ENCODE results near the gene KIAA1217.

Gene KIAA1217

GRCh38 chr10:24193330-24193729 is 15.6 kb upstream of the KIAA1217 start:
- no peak for DNase-seq (ENCODE audit: low spot score)
- H2BK12ac ChIP-seq (ENCODE audit: low read length) = no peak overlapping the region
- no peaks in the 10 kb centered on the region for H3K79me1 ChIP-seq (ENCODE audit: low read depth, low read length)
- H3K14ac ChIP-seq (ENCODE audit: low read length) = no peak overlapping the region
- no peak overlapping the region for H3K4me3 ChIP-seq (ENCODE audit: low read length in 2 of 2)
- no peak overlapping the region for H4K8ac ChIP-seq (ENCODE audit: low read depth, low read length)
- no peak overlapping the region for H3K4me2 ChIP-seq (ENCODE audit: insufficient read depth, low read length, poor library complexity, severe bottlenecking)
- no peak overlapping the region for H2AFZ ChIP-seq (ENCODE audit: low read length)
- no peak overlapping the region for H2BK5ac ChIP-seq (ENCODE audit: low read length)
- WGBS, 2 donors (ENCODE audit: extremely low coverage in 2 of 2, insufficient read length in 2 of 2, insufficient replicate concordance in 1 of 2) = no CpG with 5 or more reads among the region's 5 CpGs
- no peak overlapping the region for H3K4ac ChIP-seq (ENCODE audit: low read length)
- no peak overlapping the region for H2BK120ac ChIP-seq (ENCODE audit: low read depth, low read length)
- H2AK5ac ChIP-seq (ENCODE audit: low read depth, low read length) = no peak overlapping the region
- no peaks in the 10 kb centered on the region for H3K9me3 ChIP-seq (replicated peaks in 1 of 2; ENCODE audit: control insufficient read depth in 2 of 2, insufficient read depth in 1 of 2, low read depth in 1 of 2, low read length in 2 of 2)
- no peaks in the 10 kb centered on the region for H3K36me3 ChIP-seq (replicated peaks in 1 of 2; ENCODE audit: control insufficient read depth in 2 of 2, insufficient read depth in 2 of 2, low read length in 2 of 2)
- peaks cover 0 to 4% (median 0%) of the 10 kb centered on the region in 3 experiments for H3K27me3 ChIP-seq (ENCODE audit: control insufficient read depth in 3 of 3, insufficient read depth in 3 of 3, low read depth in 1 of 3, low read length in 3 of 3)
- no peak overlapping the region for H3K18ac ChIP-seq (ENCODE audit: low read length)
- H4K91ac ChIP-seq (ENCODE audit: low read depth, low read length, poor library complexity) = no peak overlapping the region
- no peak overlapping the region for H3K23ac ChIP-seq (ENCODE audit: low read depth, low read length, poor library complexity)
- H3K9ac ChIP-seq (ENCODE audit: low read depth, low read length, poor library complexity) = no peak overlapping the region
- no peak overlapping the region for H3K27ac ChIP-seq (replicated peaks; ENCODE audit: low read length)
- peaks cover 0 to 3% of the 10 kb centered on the region in 2 donors for H3K4me1 ChIP-seq (ENCODE audit: control insufficient read depth in 2 of 2, insufficient read depth in 1 of 2, low read depth in 1 of 2, low read length in 2 of 2)
- no peak overlapping the region for H2BK15ac ChIP-seq (ENCODE audit: low read length)

- no peak overlapping the region for H2AK5ac ChIP-seq (ENCODE audit: low read depth, low read length)
- H4K91ac ChIP-seq (ENCODE audit: low read depth, low read length, poor library complexity) = no peak overlapping the region
- no peak overlapping the region for H3K4ac ChIP-seq (ENCODE audit: low read length)
- no peak overlapping the region for H3K18ac ChIP-seq (ENCODE audit: low read length)
- no peaks in the 10 kb centered on the region for H3K36me3 ChIP-seq (replicated peaks in 1 of 2; ENCODE audit: control insufficient read depth in 2 of 2, insufficient read depth in 2 of 2, low read length in 2 of 2)
- no CpG with 5 or more reads among the region's 2 CpGs for WGBS, 2 donors (ENCODE audit: extremely low coverage in 2 of 2, insufficient read length in 2 of 2, insufficient replicate concordance in 1 of 2)
- no peak overlapping the region for H2BK12ac ChIP-seq (ENCODE audit: low read length)
- H3K4me1 ChIP-seq (ENCODE audit: control insufficient read depth in 2 of 2, insufficient read depth in 1 of 2, low read depth in 1 of 2, low read length in 2 of 2) = peaks cover 0 to 10% of the 10 kb centered on the region in 2 donors
- H3K4me3 ChIP-seq (ENCODE audit: low read length in 2 of 2) = no peak overlapping the region
- no peak overlapping the region for H3K27ac ChIP-seq (replicated peaks; ENCODE audit: low read length)
- no peak overlapping the region for H3K4me2 ChIP-seq (ENCODE audit: insufficient read depth, low read length, poor library complexity, severe bottlenecking)
- DNase-seq (ENCODE audit: low spot score) = no peak
- H4K8ac ChIP-seq (ENCODE audit: low read depth, low read length) = no peak overlapping the region
- no peaks in the 10 kb centered on the region for H3K9me3 ChIP-seq (replicated peaks in 1 of 2; ENCODE audit: control insufficient read depth in 2 of 2, insufficient read depth in 1 of 2, low read depth in 1 of 2, low read length in 2 of 2)
- no peak overlapping the region for H2BK15ac ChIP-seq (ENCODE audit: low read length)
- no peak overlapping the region for H3K9ac ChIP-seq (ENCODE audit: low read depth, low read length, poor library complexity)
- no peak overlapping the region for H2AFZ ChIP-seq (ENCODE audit: low read length)
- no peak overlapping the region for H2BK120ac ChIP-seq (ENCODE audit: low read depth, low read length)
- H3K27me3 ChIP-seq (ENCODE audit: control insufficient read depth in 3 of 3, insufficient read depth in 3 of 3, low read depth in 1 of 3, low read length in 3 of 3) = peaks cover 0 to 4% (median 0%) of the 10 kb centered on the region in 3 experiments
- no peak overlapping the region for H2BK5ac ChIP-seq (ENCODE audit: low read length)
- H3K14ac ChIP-seq (ENCODE audit: low read length) = no peak overlapping the region
- no peaks in the 10 kb centered on the region for H3K79me1 ChIP-seq (ENCODE audit: low read depth, low read length)
- H3K23ac ChIP-seq (ENCODE audit: low read depth, low read length, poor library complexity) = no peak overlapping the region
Measured at GRCh38 chr10:24197263-24197662, 11.7 kb upstream of the KIAA1217 start.

GRCh38 chr10:24201503-24202180 is 7.3 kb upstream of the KIAA1217 start:
- Histone ChIP-seq H3K9ac (ENCODE audit: low read depth, low read length, poor library complexity) (no peak overlapping the region), H2BK12ac (ENCODE audit: low read length) (no peak overlapping the region), H3K27ac (replicated peaks; ENCODE audit: low read length) (no peak overlapping the region), H3K36me3 (replicated peaks in 1 of 2; ENCODE audit: control insufficient read depth in 2 of 2, insufficient read depth in 2 of 2, low read length in 2 of 2) (no peaks in the 10 kb centered on the region), H2AFZ (ENCODE audit: low read length) (no peak overlapping the region), H3K4me2 (ENCODE audit: insufficient read depth, low read length, poor library complexity, severe bottlenecking) (no peak overlapping the region), H2AK5ac (ENCODE audit: low read depth, low read length) (no peak overlapping the region), H3K9me3 (replicated peaks in 1 of 2; ENCODE audit: control insufficient read depth in 2 of 2, insufficient read depth in 1 of 2, low read depth in 1 of 2, low read length in 2 of 2) (no peaks in the 10 kb centered on the region), H3K23ac (ENCODE audit: low read depth, low read length, poor library complexity) (no peak overlapping the region), H4K91ac (ENCODE audit: low read depth, low read length, poor library complexity) (no peak overlapping the region), H2BK120ac (ENCODE audit: low read depth, low read length) (no peak overlapping the region), H3K4me1 (ENCODE audit: control insufficient read depth in 2 of 2, insufficient read depth in 1 of 2, low read depth in 1 of 2, low read length in 2 of 2) (peaks cover under 1 to 10% of the 10 kb centered on the region in 2 donors), H3K4ac (ENCODE audit: low read length) (no peak overlapping the region), H3K14ac (ENCODE audit: low read length) (no peak overlapping the region), H2BK5ac (ENCODE audit: low read length) (no peak overlapping the region), H2BK15ac (ENCODE audit: low read length) (no peak overlapping the region), H3K18ac (ENCODE audit: low read length) (peak overlapping the region; percentile 41), H3K4me3 (ENCODE audit: low read length in 2 of 2) (no peak overlapping the region), H4K8ac (ENCODE audit: low read depth, low read length) (no peak overlapping the region), H3K79me1 (ENCODE audit: low read depth, low read length) (no peaks in the 10 kb centered on the region), H3K27me3 (ENCODE audit: control insufficient read depth in 3 of 3, insufficient read depth in 3 of 3, low read depth in 1 of 3, low read length in 3 of 3) (peaks cover 0 to 4% (median 0%) of the 10 kb centered on the region in 3 experiments)
- WGBS, 2 donors (ENCODE audit: extremely low coverage in 2 of 2, insufficient read length in 2 of 2, insufficient replicate concordance in 1 of 2) = no CpG with 5 or more reads among the region's 14 CpGs
- no peak for DNase-seq (ENCODE audit: low spot score)

GRCh38 chr10:24202181-24202570 is 6.8 kb upstream of the KIAA1217 start:
- no peak for DNase-seq (ENCODE audit: low spot score)
- no peaks in the 10 kb centered on the region for H3K9me3 ChIP-seq (replicated peaks in 1 of 2; ENCODE audit: control insufficient read depth in 2 of 2, insufficient read depth in 1 of 2, low read depth in 1 of 2, low read length in 2 of 2)
- H3K4me3 ChIP-seq (ENCODE audit: low read length in 2 of 2) = no peak overlapping the region
- H2BK120ac ChIP-seq (ENCODE audit: low read depth, low read length) = no peak overlapping the region
- H4K91ac ChIP-seq (ENCODE audit: low read depth, low read length, poor library complexity) = no peak overlapping the region
- H3K27me3 ChIP-seq (ENCODE audit: control insufficient read depth in 3 of 3, insufficient read depth in 3 of 3, low read depth in 1 of 3, low read length in 3 of 3) = peaks cover 0 to 4% (median 0%) of the 10 kb centered on the region in 3 experiments
- H3K27ac ChIP-seq (replicated peaks; ENCODE audit: low read length) = no peak overlapping the region
- H3K9ac ChIP-seq (ENCODE audit: low read depth, low read length, poor library complexity) = no peak overlapping the region
- H3K79me1 ChIP-seq (ENCODE audit: low read depth, low read length) = no peaks in the 10 kb centered on the region
- H3K4ac ChIP-seq (ENCODE audit: low read length) = no peak overlapping the region
- peak overlapping the region; percentile 51 for H2BK15ac ChIP-seq (ENCODE audit: low read length)
- H3K23ac ChIP-seq (ENCODE audit: low read depth, low read length, poor library complexity) = peak overlapping the region; percentile 8
- H2AK5ac ChIP-seq (ENCODE audit: low read depth, low read length) = peak overlapping the region; percentile 47
- H2AFZ ChIP-seq (ENCODE audit: low read length) = no peak overlapping the region
- no peak overlapping the region for H4K8ac ChIP-seq (ENCODE audit: low read depth, low read length)
- no peak overlapping the region for H2BK12ac ChIP-seq (ENCODE audit: low read length)
- H3K18ac ChIP-seq (ENCODE audit: low read length) = peak overlapping the region; percentile 95
- no peaks in the 10 kb centered on the region for H3K36me3 ChIP-seq (replicated peaks in 1 of 2; ENCODE audit: control insufficient read depth in 2 of 2, insufficient read depth in 2 of 2, low read length in 2 of 2)
- peaks cover 3 to 12% of the 10 kb centered on the region in 2 donors for H3K4me1 ChIP-seq (ENCODE audit: control insufficient read depth in 2 of 2, insufficient read depth in 1 of 2, low read depth in 1 of 2, low read length in 2 of 2)
- peak overlapping the region; percentile 76 for H3K14ac ChIP-seq (ENCODE audit: low read length)
- H3K4me2 ChIP-seq (ENCODE audit: insufficient read depth, low read length, poor library complexity, severe bottlenecking) = no peak overlapping the region
- WGBS, 2 donors (ENCODE audit: extremely low coverage in 2 of 2, insufficient read length in 2 of 2, insufficient replicate concordance in 1 of 2) = no CpG with 5 or more reads among the region's 6 CpGs
- no peak overlapping the region for H2BK5ac ChIP-seq (ENCODE audit: low read length)

All from neuronal stem cell (in vitro differentiated cells).